Hematopoietic multipotent progenitor cell treated with erythropoietin and hydrocortisone succinate and interleukin-3 and kit ligand, for 6 days (in vitro differentiated cells): ENCODE data around the gene RAB11FIP2.
A peak's percentile ranks its signal among the peaks of the same experiment; 100 is the strongest.

Experiments used
- DNase-seq: peaks from one replicate; pipeline ENCODE4 v3.0.0-alpha.2; 2015

The RAB11FIP2 gene

DNA sequence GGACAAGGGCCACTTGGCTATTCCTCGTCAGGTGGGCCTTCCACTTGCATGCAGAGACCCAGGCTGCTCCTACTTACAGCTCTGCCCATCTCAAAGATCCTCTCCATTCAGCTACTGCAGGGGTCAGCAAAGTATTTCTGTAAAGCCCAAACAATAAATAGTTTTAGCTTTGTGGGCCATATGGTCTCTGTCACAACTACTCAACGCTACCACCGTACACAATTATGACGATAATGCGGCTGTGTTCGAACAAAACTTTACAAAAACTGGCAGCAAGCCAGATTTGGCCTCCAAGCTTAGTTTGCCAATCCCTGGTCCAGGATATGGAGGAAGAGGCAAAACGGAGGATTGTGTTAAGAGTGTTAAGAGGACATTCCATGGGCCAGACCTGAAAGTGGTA is 12.8 kb downstream of the RAB11FIP2 start:
- DNase-seq = no peak

DNA sequence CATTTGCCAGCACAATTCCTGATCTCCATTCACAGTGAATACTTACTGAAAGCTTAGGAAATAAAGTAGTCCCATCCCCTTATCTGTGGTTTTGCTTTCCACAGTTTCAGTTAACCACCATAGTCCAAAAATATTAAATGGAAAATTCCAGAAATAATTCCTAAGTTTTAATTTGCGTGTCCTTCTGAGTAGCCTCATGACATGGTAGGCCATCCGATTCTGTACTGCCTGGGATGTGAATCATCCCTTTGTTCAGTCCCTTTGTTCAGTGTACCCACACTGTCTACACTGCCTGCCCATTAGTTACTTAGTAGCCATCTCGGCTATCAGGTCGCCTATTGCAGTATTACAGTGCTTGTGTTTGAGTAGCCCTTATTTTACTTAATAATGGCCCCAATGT is 14.2 kb downstream of the RAB11FIP2 start:
- DNase-seq = no peak

DNA sequence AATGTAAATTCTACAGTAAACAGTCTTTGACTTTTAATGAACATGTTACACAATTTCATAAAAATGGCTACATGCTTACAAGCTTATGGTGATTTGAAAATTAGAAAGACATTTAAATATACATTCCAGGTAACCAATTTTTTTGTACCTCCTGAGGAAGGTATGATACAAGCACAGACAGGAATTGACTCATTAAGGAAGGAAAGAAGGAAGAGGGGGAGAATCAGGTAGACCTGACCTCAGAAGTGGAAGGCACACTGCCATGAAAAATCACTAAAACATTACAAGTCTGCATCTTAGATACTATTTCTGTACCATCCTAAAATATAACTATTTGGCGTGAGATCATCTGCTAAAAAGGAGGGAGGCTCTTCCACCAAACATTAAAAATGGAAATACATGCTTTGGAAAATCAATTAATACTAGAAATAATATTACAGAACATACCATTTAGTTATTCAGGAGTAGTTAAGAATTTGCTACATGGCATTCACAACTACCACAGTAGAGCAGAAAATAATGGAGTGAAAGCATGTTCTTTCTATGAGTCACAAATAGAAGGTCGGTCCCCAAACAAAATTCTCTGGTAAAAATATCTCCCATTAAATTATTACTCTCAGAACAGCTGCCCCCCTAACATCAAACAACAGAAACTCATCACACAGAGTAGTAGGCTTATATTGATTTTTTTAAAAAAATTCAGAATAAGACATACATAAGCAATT is 15.2 kb downstream of the RAB11FIP2 start:
- no peak for DNase-seq

DNA sequence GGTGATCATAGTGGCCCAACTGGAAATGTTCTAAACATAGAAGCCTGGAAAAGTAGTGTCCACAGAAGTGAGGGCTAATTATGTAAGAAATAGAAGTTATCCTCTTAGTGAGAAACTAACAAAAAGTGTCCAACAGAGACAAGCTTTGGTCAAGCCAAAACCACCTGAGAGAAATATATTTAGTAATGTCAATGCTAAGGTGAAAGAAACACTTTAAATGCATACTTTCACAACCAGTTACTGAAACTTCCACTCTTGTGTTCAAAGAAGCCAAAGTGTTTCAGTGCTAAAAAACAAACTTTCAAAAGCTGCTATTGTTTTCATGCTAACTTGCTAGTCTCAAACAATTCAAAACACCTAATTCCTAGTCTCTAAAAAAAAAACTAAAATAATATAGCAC is 18.1 kb downstream of the RAB11FIP2 start:
- DNase-seq = no peak

DNA sequence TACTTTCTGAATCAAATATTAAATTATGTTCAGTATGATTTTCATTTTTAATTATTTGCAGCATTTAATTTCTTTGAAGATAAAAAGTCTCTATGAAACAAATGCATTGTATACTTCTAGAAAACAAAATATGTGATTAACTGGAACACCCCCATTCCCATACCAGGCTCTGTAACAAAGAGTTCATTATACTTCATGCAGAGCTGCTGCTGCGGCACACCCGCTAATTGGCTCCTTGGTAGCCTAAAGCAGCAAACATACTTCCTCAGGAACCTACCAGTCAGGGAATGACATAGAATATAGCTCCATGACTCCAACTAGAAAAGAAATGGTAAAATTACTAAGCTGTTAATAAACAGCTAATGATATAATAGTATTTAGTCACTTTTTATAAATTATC is 19.3 kb downstream of the RAB11FIP2 start:
- no peak for DNase-seq

DNA sequence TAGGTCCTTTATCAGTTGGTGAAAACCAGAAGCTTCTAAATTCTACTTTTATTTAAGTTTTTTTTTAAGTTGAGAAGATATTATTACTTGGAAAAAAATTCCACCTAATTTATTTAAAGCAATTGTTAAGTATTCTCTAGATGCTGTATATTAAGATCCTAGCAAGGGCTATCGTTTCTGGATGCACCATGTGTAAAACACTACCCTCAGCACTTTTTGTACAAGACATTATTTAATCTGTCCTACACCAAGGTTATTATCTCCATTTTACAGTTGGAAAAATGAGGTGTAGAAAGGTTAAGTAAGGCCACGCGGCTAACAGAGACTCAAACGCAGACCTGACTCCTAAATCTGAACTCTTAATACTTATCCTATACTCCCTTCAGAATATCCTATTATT is 19.8 kb downstream of the RAB11FIP2 start:
- DNase-seq = peak; percentile 17

DNA sequence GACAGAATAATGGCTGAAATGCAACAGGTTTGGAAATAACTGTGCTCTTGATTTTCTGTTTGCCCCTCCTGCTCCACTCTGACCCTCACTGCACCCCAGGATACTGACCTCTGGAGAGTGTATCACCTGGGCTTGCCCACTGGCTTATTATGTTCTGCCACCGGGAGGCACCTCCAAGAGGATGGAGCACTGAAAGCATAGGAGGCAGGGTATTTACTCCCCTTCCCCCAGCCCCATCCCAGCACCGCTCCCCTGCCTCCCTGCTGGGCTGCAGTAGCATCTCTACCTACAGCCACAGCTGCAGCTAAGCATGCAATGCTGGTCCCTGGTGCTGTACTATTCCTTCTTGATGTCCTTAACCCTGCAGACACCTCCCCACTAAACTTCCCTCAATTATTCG is 26.4 kb downstream of the RAB11FIP2 start:
- DNase-seq = no peak

DNA sequence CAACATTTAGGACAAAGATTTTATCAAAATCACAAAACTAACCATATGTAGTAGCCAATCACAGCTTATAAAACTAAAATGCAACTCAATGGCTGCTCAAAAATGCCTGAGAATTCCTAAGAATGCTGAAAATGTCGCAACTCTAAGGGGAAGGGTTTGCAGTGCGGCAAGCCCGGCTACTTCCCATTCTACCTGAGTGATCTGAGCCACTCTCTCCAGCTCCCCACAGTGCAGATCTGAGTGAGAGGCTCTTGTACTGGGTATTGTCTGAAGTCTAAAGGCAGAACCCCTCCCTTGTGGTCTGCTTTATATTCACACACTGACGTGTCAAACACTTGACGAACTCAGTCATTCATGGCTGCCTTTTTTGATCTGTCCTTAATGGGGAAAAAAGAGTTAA is 28.9 kb downstream of the RAB11FIP2 start:
- no peak for DNase-seq

DNA sequence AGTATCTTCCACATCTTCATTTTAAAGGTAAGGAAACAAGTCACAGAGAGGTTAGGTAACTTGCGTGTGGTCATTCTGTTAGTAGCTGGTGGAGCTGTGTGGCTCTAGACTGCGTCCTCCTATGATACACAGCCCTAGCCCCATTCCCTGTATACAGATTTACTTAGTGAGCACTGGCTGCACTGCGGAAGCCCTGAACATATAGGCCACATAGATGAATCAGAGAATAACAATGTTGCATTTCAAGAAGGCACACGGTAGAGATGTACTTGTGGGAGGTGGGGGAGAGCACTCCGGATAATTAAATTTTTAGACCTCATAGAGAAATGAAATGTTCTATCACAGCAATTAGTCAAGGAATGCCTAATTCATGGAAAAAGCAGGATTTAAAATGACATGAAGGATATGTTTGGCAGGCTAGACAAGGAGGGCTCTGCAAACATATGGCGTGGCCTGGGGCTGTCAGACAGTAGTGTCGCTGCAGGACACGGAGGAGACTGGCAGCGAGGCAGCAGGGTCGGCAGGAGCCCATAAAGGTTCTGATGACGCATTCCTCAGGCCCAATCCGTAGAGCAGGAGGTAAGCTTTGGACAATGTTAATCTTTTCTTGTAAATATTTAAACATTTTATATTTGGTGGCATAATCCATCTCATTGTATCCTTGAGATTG is 29.5 kb downstream of the RAB11FIP2 start:
- no peak for DNase-seq

DNA sequence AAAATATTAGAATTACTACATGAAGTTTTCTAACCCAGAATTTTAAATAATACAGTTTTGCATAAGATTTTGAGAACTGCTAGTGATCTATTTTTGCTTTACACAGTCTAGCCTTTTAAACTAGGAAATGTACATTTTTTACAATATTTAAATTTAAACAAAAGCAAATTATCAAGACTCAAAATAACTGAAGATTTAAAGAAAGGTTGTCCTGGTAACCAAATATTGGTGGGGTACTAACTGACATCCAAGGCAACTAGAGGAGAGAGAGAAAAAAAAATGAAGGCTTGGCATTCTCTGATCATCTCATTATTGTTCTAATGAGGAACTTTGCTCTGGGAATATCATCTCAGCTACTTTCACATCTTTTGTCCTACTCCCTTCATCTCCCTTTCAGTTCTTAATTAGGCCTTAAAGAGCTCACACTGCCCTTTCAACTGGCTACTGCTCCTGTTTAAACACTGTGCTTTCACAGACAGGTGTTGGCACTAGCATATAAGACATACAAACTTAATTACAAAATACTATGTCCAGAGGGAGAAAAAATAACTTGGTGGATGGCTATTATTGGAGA is 33.7 kb downstream of the RAB11FIP2 start:
- no peak for DNase-seq

DNA sequence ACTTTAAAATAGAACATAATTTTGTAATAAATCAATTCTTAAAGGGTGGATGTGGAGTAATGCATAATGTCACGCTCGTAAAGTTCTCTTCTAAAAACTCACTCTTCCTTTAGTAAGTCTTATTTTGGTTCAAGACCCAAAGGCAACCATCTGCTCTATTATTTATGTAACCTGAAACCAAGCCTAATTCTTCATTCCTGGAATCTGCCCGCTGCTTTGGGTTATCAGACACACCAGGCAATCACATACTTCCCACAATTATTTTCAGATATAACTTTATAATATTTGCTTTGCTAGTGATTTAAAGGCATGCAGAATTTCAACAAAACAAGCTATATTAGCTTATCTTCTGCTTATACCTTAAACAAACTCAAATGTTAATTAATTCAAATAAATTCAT is 39.0 kb downstream of the RAB11FIP2 start:
- no peak for DNase-seq

DNA sequence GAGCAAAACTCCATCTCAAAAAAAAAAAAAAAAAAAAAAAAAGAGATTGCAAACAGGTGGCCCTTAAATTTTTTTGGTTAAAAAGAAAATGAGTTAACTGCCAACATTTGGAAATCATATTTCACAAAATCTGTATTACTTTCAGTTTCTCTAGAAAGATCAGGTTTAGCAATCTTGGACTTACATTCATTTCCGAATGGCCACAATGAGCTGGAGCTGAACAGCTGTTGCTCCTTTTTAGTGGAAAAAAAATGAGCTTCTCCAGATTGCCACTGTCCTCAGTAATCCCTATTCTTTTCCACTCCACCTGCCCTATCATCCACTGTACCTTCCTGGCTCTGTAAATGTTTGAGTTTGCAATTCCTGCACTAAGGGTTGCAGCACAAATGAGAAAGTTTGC is 43.6 kb downstream of the RAB11FIP2 start:
- no peak for DNase-seq

DNA sequence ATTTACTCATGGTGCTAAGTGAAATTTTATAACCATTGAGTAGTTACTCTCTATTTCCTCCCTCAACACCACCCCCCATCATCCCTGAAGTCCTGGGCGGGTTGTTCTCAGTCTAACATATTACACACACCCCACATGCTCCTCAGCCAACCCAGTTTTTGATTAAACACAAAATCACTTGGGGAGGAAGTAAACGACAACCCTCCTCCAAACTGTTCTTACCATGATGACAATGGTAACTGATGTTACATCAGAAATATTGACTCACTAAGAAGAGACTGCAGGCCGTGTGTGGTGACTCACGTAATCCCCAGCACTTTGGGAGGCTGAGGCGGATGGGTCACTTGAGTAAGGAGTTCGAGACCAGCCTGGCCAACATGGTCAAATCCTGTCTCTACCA is 44.2 kb downstream of the RAB11FIP2 start:
- DNase-seq = no peak

DNA sequence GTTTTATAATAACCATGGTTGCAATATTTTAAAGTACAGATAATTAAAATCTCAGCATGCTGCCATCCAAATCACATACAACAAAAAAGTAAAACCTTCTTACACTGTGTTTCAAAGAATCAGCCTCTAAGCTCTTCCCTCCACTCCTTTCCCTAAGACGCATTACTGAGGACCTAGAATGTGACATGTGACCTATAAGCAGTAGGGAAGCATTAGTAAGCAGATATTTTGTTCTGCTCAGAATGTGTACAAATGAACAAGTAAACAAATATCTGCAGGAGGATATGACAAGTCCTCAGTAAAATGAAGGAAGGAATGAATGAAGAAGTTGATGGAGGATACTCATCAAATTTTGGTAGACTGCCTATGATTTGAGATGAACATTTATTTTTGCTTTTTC is 49.1 kb downstream of the RAB11FIP2 start:
- DNase-seq = no peak

DNA sequence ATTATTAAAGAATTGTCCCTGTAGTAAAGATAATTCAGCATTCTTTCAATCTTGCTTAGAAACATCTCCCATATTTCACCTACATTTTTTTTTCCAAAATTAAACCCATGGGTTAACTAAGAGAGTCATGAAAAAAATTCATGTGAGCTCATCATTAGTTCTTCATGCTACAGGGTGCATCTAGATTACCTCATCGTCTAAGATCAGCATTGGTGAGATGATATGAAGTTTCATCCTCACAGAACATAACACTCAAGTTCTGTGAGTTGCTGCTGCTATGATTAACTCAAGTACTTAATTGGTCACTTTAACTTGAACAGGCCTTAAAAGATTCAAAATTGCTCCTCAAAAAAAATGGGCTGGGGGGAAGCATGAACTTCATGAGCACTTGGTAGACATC is 50.0 kb downstream of the RAB11FIP2 start:
- no peak for DNase-seq

DNA sequence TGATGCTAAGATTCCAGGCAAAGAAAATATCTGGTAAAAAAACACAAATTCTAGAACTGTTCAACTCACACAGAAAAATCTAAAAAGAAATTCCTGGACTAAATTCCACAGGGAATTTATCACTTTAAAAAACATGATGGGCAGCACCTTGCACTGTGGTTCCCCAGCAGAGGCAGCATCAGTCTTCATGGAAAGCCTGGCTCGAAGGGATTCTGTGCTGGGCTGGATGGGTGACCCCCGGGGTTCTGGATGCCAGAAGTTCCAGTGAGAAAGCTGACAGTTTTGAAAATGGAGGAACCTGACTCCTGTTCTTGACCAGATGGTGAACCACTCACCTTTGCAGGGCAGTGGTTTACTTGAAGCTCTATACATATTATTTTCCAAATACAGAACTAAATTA is 52.0 kb downstream of the RAB11FIP2 start:
- DNase-seq = no peak

DNA sequence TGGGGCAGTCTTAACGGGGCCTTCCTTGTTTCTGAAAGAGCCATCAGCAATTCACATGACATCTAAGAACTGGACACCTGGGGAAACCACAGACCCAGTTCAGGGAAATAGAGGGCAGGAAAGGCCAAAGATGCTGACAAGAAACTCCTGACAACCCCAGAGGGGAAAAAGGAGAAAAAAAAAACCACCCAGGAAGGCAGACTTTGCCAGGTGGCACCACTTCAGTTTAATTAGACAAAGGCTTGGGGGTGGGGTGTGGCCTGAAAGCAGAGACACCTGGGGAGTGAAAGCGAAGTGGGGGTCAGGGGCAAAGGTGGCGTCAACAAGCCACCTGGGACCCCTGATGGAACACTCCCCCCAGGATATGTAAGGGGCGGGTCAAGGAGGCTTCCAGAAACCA is 53.6 kb downstream of the RAB11FIP2 start:
- no peak for DNase-seq

DNA sequence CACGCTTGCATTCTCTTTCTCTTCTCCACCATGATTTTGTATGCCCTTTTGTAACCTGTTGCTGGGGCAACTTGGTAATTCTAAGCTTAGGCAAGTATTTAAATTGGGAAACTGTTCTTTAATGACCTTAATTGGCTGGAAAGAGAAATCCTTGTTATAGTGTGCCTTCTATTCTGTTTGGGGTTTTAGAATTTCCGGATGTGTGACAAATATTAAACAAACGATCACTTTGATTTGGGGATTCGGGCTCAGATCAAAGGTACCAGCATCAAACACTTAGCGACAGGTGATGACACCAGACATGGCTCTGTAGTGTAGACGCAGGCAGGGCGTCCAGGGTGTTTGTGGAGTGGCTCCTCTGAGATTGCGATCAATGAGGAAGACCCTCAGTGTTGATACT is 55.0 kb downstream of the RAB11FIP2 start:
- no peak for DNase-seq

DNA sequence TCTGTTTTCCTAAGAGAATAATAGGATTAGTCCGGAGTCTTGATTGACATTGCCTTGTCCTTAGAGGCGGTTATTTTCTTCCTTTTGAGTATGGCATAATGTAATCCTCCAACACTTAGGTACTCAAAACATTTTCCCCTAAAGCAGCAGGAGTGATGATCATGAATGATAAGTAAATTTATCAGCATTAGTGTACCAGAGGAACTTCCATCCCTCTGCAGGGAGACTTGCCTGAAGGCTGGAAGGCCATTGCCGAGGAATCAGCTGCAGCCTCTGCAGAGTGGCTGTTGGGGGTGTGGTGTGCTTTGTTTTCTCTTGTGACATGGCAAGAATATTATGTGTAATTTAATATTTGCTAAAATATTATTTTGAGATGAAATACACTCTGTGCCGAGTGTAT is 56.8 kb downstream of the RAB11FIP2 start:
- DNase-seq = no peak

DNA sequence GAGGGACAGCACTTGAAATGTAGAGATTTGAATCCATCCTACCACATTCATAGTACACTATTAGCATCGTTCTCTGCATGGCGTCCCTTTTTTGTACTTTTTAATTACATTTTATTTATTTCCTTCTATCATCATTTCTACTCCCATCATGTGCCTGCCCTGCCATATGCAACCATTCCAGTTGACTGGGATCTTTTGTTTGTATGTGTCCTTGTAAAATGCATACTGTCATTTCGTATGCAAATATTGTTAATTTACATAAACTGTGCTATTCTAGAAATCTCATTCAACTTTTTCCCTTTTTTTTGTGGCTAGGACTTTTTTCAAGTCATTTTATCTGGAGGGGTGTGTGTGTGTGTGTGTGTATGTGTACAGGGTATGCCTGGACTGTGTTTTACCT is 57.9 kb downstream of the RAB11FIP2 start:
- no peak for DNase-seq

DNA sequence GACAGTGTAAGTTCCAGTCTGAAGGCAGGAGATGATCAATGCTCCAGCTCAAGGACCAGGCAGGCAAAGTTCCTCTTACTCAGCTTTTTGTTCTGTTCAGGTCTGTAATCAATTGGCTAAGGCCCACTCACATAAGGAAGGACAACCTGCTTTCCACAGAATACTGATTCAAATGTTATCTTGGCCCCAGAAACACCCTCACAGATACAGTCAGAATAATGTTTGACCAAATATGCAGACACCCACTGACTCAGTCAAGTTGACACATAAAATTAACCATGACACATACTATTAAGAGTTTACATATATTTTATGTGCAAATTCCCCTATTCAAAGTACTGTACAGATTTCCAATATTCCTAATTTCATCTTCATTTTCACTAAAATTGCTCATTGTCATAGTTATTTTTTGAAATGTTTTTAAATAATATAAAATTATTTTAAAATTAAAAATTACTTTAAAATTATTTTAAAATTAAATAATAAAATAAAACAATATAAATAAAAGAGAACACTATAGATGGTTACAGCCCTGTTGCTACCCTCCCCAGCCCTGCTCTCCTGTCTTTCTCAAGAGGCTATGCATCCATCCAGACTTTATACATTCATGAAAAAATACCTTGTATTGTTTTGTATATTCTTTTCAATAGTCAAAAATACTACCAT is 59.4 kb downstream of the RAB11FIP2 start:
- DNase-seq = no peak

DNA sequence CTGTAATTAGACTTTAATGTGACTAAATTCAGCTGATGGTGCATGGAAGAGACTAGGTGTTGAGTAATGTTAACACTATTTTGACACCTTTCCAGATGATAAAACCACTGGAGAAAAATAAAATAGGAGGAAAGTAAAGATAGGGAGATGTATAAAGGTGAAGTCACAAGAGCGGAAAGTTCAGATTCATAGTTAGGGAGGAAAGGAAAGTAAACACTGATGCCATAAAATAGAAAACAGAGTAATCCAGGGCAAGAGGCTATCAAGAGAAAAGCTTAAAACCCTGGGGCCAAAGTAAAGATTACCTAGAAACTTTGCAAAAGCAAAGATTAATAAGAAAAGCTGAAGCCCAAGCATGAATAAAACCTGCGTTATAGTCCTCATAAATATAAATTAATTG is 62.8 kb downstream of the RAB11FIP2 start:
- DNase-seq = no peak

DNA sequence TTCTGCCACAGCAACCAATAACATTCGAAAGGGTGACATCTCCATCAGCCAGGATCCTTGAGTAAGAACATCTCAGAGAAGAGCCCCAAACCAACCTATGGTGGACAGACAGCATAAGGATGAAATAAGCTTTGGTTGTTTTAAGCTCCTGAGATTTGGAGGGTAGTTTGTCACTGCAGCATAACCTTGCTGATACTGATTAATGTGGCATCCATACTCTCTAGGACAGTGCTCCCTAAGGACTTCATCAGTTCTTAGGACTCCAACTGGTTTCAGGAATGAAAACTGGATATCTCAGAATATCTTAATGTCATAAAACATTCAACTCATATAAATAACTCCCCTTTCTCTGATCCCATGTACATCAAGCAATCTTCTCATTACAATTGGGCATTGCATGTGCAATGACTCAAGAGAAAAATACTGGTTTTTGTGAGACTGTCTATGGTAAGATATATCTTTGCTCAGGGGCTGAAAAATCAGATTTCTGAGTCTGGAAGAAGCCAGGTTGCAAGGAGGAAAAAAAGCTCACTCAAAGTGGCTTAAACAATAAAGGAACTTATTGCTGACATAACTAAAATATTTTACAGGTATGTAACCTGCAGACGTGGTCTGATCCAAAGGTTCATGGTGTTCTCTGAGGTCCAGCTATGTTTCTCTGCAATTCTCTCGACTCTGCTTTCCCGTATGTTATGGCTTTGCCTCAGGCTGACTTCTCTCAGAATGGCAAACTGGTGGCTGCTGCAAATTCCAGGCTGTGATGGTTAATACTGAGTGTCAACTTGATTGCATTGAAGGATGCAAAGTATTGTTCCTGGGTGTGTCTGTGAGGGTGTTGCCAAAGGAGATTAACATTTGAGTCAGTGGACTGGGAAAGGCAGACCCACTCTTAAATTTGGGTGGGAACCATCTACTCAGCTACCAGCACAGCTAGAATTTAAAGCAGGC is 65.7 kb downstream of the RAB11FIP2 start:
- no peak for DNase-seq
